DOHH2 (cell line): ENCODE data around the gene C1orf94.

Experiments
- H3F3A ChIP-seq: fragments of 200-600 bp; sonication (generic), shearing (Covaris generic); 2 replicates; pipeline ENCODE4 v1.6.0; 2016; ENCODE audit warnings: antibody characterized with exemption, mild to moderate bottlenecking; ENCODE audit not compliant: control insufficient read depth, insufficient read depth
- H3K27ac ChIP-seq: fragments of 200-600 bp; sonication (generic); 2 replicates; pipeline ENCODE4 v1.5.1; 2014; ENCODE audit warnings: low read depth, mild to moderate bottlenecking, low read length, moderate library complexity
- H3K27me3 ChIP-seq: fragments of 200-600 bp; sonication (generic); 2 replicates; pipeline ENCODE4 v1.6.1; 2014; ENCODE audit warnings: mild to moderate bottlenecking, low read length, mixed read lengths; ENCODE audit not compliant: control insufficient read depth
- H3K36me3 ChIP-seq: fragments of 200-600 bp; sonication (generic); 2 replicates; pipeline ENCODE4 v1.6.1; 2014; ENCODE audit warnings: mild to moderate bottlenecking, low read length, moderate library complexity, mixed read lengths; ENCODE audit not compliant: control insufficient read depth
- H3K4me1 ChIP-seq: fragments of 200-600 bp; sonication (generic); 2 replicates; pipeline ENCODE4 v1.6.1; 2014; ENCODE audit warnings: mild to moderate bottlenecking, low read length, mixed read lengths; ENCODE audit not compliant: control insufficient read depth
- H3K4me2 ChIP-seq: fragments of 200-600 bp; sonication (generic); 2 replicates; pipeline ENCODE4 v1.6.0; 2014; ENCODE audit warnings: mild to moderate bottlenecking, low read length, moderate library complexity
- H3K4me3 ChIP-seq: fragments of 200-600 bp; sonication (generic); 2 replicates; pipeline ENCODE4 v1.5.1; 2014; ENCODE audit warnings: mild to moderate bottlenecking, low read length, mixed read lengths
- H3K79me2 ChIP-seq: fragments of 200-600 bp; sonication (generic); 2 replicates; pipeline ENCODE4 v1.6.1; 2014; ENCODE audit warnings: mild to moderate bottlenecking, low read length, mixed read lengths; ENCODE audit not compliant: control insufficient read depth
- H3K9me2 ChIP-seq: fragments of 200-600 bp; sonication (generic); replicated peaks from 2 replicates; pipeline ENCODE4 v1.6.1; 2014; ENCODE audit warnings: mild to moderate bottlenecking, low read length, mixed read lengths; ENCODE audit not compliant: control insufficient read depth
- H3K9me3 ChIP-seq: fragments of 200-600 bp; sonication (generic); 2 replicates; pipeline ENCODE4 v1.6.1; 2014; ENCODE audit warnings: antibody characterized with exemption, low read length, mixed read lengths; ENCODE audit not compliant: control insufficient read depth, insufficient read depth
- H4K20me1 ChIP-seq: fragments of 200-600 bp; sonication (generic); 2 replicates; pipeline ENCODE4 v1.6.0; 2014; ENCODE audit warnings: low read depth, mild to moderate bottlenecking, antibody characterized with exemption, low read length, moderate library complexity; ENCODE audit not compliant: control insufficient read depth, insufficient read depth
- CTCF ChIP-seq: fragments of 200-600 bp; sonication (generic); IDR thresholded peaks from one replicate; pipeline ENCODE4 v1.5.1; 2014; ENCODE audit warnings: antibody characterized with exemption, mild to moderate bottlenecking, low read depth, low read length; ENCODE audit not compliant: poor library complexity, severe bottlenecking
- EZH2phosphoT487 ChIP-seq: fragments of 200-600 bp; sonication (generic); IDR thresholded peaks from 2 replicates; pipeline ENCODE4 v1.6.1; 2017; ENCODE audit warnings: borderline replicate concordance, mild to moderate bottlenecking, antibody characterized with exemption, low read length, moderate library complexity, mixed read lengths

Gene C1orf94

GRCh38 chr1:34237151-34237815 is 60.6 kb downstream of the C1orf94 start:
- H4K20me1 ChIP-seq: no peaks in the 10 kb centered on the region
- no peaks in the 10 kb centered on the region for H3F3A ChIP-seq
- H3K9me2 ChIP-seq: no peaks in the 10 kb centered on the region
- no peak overlapping the region for H3K27ac ChIP-seq
- H3K27me3 ChIP-seq: peaks cover 5% of the 10 kb centered on the region; the same call in 1 of the 2 replicates
- H3K4me2 ChIP-seq: no peak overlapping the region
- no peaks in the 10 kb centered on the region for H3K79me2 ChIP-seq
- no peaks in the 10 kb centered on the region for H3K4me1 ChIP-seq
- no peak overlapping the region for H3K4me3 ChIP-seq
- TF ChIP-seq CTCF (no peak), EZH2phosphoT487 (no peak)
- no peaks in the 10 kb centered on the region for H3K36me3 ChIP-seq
- H3K9me3 ChIP-seq: no peaks in the 10 kb centered on the region

- Histone ChIP-seq H3K4me2 (no peak overlapping the region), H3K9me2 (no peaks in the 10 kb centered on the region), H3K79me2 (no peaks in the 10 kb centered on the region), H3K4me3 (no peak overlapping the region), H3K27ac (no peak overlapping the region), H3K27me3 (no peaks in the 10 kb centered on the region), H3K4me1 (no peaks in the 10 kb centered on the region), H3K36me3 (no peaks in the 10 kb centered on the region), H3F3A (no peaks in the 10 kb centered on the region), H3K9me3 (no peaks in the 10 kb centered on the region), H4K20me1 (no peaks in the 10 kb centered on the region)
- TF ChIP-seq EZH2phosphoT487 (no peak), CTCF (no peak)
These were observed 69.3 kb downstream of the C1orf94 start for GRCh38 chr1:34245967-34246366.

- no peaks in the 10 kb centered on the region for H4K20me1 ChIP-seq
- H3K27me3 ChIP-seq: no peaks in the 10 kb centered on the region
- H3K79me2 ChIP-seq: no peaks in the 10 kb centered on the region
- H3K4me2 ChIP-seq: no peak overlapping the region
- TF ChIP-seq EZH2phosphoT487: no peak
- TF ChIP-seq CTCF: no peak
- H3K9me2 ChIP-seq: no peaks in the 10 kb centered on the region
- no peaks in the 10 kb centered on the region for H3K36me3 ChIP-seq
- no peak overlapping the region for H3K27ac ChIP-seq
- H3F3A ChIP-seq: no peaks in the 10 kb centered on the region
- H3K4me3 ChIP-seq: no peak overlapping the region
- no peaks in the 10 kb centered on the region for H3K9me3 ChIP-seq
- H3K4me1 ChIP-seq: no peaks in the 10 kb centered on the region
These were observed 73.6 kb downstream of the C1orf94 start for GRCh38 chr1:34250342-34250741.
